ENCODE measurements around the gene CTU1.

Gene CTU1

GRCh38 chr19:51148580-51148979 lies 40.4 kb upstream of the CTU1 start:
- Histone ChIP-seq H3K27ac (ENCODE audit: extremely low read depth, low read depth, low read length) (no peak overlapping the region), H3K36me3 (ENCODE audit: control insufficient read depth in 2 of 2, insufficient read depth in 1 of 2, low read length in 2 of 2) (no peaks in the 10 kb centered on the region), H3K4me3 (ENCODE audit: low read depth, low read length) (no peak overlapping the region), H3K9me3 (ENCODE audit: control insufficient read depth, insufficient read depth, low read depth, low read length) (no peaks in the 10 kb centered on the region), H3K4me1 (ENCODE audit: control insufficient read depth, insufficient read depth, low read length) (no peaks in the 10 kb centered on the region)
- POLR2A ChIA-PET, result no interaction called here
- CTCF ChIA-PET, result interaction anchor here (0.8 to 5.0 kb wide), 4 partner anchors 9 to 111 kb away, joined by 3 to 48 read pairs (median 6); no protein-coding TSS in a partner anchor
- no peak for TF ChIP-seq PRDM10 (tag by site-specific recombination; IDR thresholded peaks at IDR 0.05)
- no peak for TF ChIP-seq ZNF211 (tag by site-specific recombination; IDR thresholded peaks at IDR 0.05; ENCODE audit: low read depth)
- no peak for TF ChIP-seq SETDB1 (IDR thresholded peaks at IDR 0.05; ENCODE audit: insufficient read length, low read length)
- TF ChIP-seq SCRT1 (tag by site-specific recombination; IDR thresholded peaks at IDR 0.05; ENCODE audit: borderline replicate concordance), result no peak
- TF ChIP-seq ZNF555 (tag by site-specific recombination; conservative IDR thresholded peaks at IDR 0.05), result no peak
- no peak for TF ChIP-seq ZNF514 (tag by site-specific recombination; IDR thresholded peaks at IDR 0.05)
- no peak for TF ChIP-seq ZNF610 (tag by site-specific recombination; IDR thresholded peaks at IDR 0.05; ENCODE audit: borderline replicate concordance)
- no peak for TF ChIP-seq ZNF426 (tag by site-specific recombination; IDR thresholded peaks at IDR 0.05)
- no peak for TF ChIP-seq ZNF138 (tag by site-specific recombination; IDR thresholded peaks at IDR 0.05; ENCODE audit: borderline replicate concordance)
- TF ChIP-seq ZNF10 (tag by site-specific recombination; IDR thresholded peaks at IDR 0.05), result no peak
- TF ChIP-seq ZNF473 (tag by site-specific recombination; IDR thresholded peaks at IDR 0.05), result no peak
- TF ChIP-seq ZNF600 (tag by site-specific recombination; IDR thresholded peaks at IDR 0.05), result no peak
- no peak for TF ChIP-seq ZBTB1 (tag by site-specific recombination; IDR thresholded peaks at IDR 0.05)
- TF ChIP-seq ZSCAN4 (tag by site-specific recombination; IDR thresholded peaks at IDR 0.05), result no peak
- no peak for TF ChIP-seq IKZF3 (tag by site-specific recombination; IDR thresholded peaks at IDR 0.05)
- TF ChIP-seq GFI1B (tag by site-specific recombination; IDR thresholded peaks at IDR 0.05), result no peak
- no peak for TF ChIP-seq ZNF16 (tag by site-specific recombination; IDR thresholded peaks at IDR 0.05; ENCODE audit: low read depth)

- POLR2A ChIA-PET, result no interaction called here
- CTCF ChIA-PET, result interaction anchor here (0.6 to 5.0 kb wide), 3 partner anchors 10 to 514 kb away, joined by 3 to 48 read pairs (median 8); no protein-coding TSS in a partner anchor
- Histone ChIP-seq H3K9me3 (ENCODE audit: control insufficient read depth, insufficient read depth, low read depth, low read length) (no peaks in the 10 kb centered on the region), H3K4me1 (ENCODE audit: control insufficient read depth, insufficient read depth, low read length) (no peaks in the 10 kb centered on the region), H3K4me3 (ENCODE audit: low read depth, low read length) (no peak overlapping the region), H3K27ac (ENCODE audit: extremely low read depth, low read depth, low read length) (no peak overlapping the region), H3K36me3 (ENCODE audit: control insufficient read depth in 2 of 2, insufficient read depth in 1 of 2, low read length in 2 of 2) (no peaks in the 10 kb centered on the region)
- no peak for TF ChIP-seq ZNF785 (tag by site-specific recombination; IDR thresholded peaks at IDR 0.05)
- no peak for TF ChIP-seq ZNF26 (tag by site-specific recombination; IDR thresholded peaks at IDR 0.05)
- TF ChIP-seq ZFP69B (tag by site-specific recombination; IDR thresholded peaks at IDR 0.05), result no peak
- TF ChIP-seq ZNF777 (tag by site-specific recombination; IDR thresholded peaks at IDR 0.05; ENCODE audit: borderline replicate concordance), result no peak
- no peak for TF ChIP-seq AEBP2 (tag by site-specific recombination; IDR thresholded peaks at IDR 0.05; ENCODE audit: borderline replicate concordance)
- no peak for TF ChIP-seq IKZF3 (tag by site-specific recombination; IDR thresholded peaks at IDR 0.05)
- no peak for TF ChIP-seq HOXC10 (CRISPR knock-in tag; IDR thresholded peaks at IDR 0.05)
- TF ChIP-seq ATF2 (tag by site-specific recombination; IDR thresholded peaks at IDR 0.05; ENCODE audit: low read depth), result no peak
- no peak for TF ChIP-seq ZNF768 (tag by site-specific recombination; IDR thresholded peaks at IDR 0.05)
- no peak for TF ChIP-seq SP2 (tag by site-specific recombination; IDR thresholded peaks at IDR 0.05)
- TF ChIP-seq ZNF175 (tag by site-specific recombination; IDR thresholded peaks at IDR 0.05), result no peak
- TF ChIP-seq ZNF610 (tag by site-specific recombination; IDR thresholded peaks at IDR 0.05; ENCODE audit: borderline replicate concordance), result no peak
- no peak for TF ChIP-seq ZNF112 (tag by site-specific recombination; IDR thresholded peaks at IDR 0.05)
These were observed 39.5 kb upstream of the CTU1 start for GRCh38 chr19:51147663-51148062.
